HG02870 (cell line): ENCODE measurements around the gene LRRC23.

Experiments
- ATAC-seq: cut with Tn5 transposase; IDR thresholded peaks from one replicate; pipeline ENCODE4 v1.9.1; 2021; ENCODE audit warnings: mild to moderate bottlenecking, moderate library complexity; ENCODE audit not compliant: unreplicated experiment

Gene LRRC23

GRCh38 chr12:6923851-6924250 lies 19.2 kb downstream of the LRRC23 start:
- no peak for ATAC-seq

- ATAC-seq, result no peak
Observed at GRCh38 chr12:6925239-6925539, 20.6 kb downstream of the LRRC23 start.

- no peak for ATAC-seq
Observed at GRCh38 chr12:6925540-6926279, 21.1 kb downstream of the LRRC23 start.

GRCh38 chr12:6927379-6928021 lies 22.9 kb downstream of the LRRC23 start, which contains the start of gene ATN1:
Gene ATN1, plus strand, starts transcription at chr12:6927959. Its CDS starts 6,043 bp downstream, at chr12:6934002.
- no peak for ATAC-seq

- ATAC-seq, result no peak
Observed at GRCh38 chr12:6928022-6928702, 23.5 kb downstream of the LRRC23 start.

- ATAC-seq, result no peak
Observed at GRCh38 chr12:6928703-6929407, 24.2 kb downstream of the LRRC23 start.

- ATAC-seq, result no peak
Observed at GRCh38 chr12:6929466-6930452, 25.1 kb downstream of the LRRC23 start.

GRCh38 chr12:6932766-6933165 lies 28.1 kb downstream of the LRRC23 start:
- ATAC-seq, result no peak

- ATAC-seq, result no peak
Observed at GRCh38 chr12:6934110-6934509, 29.5 kb downstream of the LRRC23 start.

- ATAC-seq, result no peak
Observed at GRCh38 chr12:6935371-6936193, 31.0 kb downstream of the LRRC23 start.

GRCh38 chr12:6936194-6936635 lies 31.6 kb downstream of the LRRC23 start:
- no peak for ATAC-seq

- ATAC-seq, result no peak
Observed at GRCh38 chr12:6936636-6937480, 32.2 kb downstream of the LRRC23 start.

GRCh38 chr12:6937481-6938352 lies 33.1 kb downstream of the LRRC23 start:
- peak; percentile 89 for ATAC-seq

- no peak for ATAC-seq
Observed at GRCh38 chr12:6938353-6939190, 34.0 kb downstream of the LRRC23 start.

- no peak for ATAC-seq
Observed at GRCh38 chr12:6939191-6939540, 34.5 kb downstream of the LRRC23 start.

GRCh38 chr12:6941267-6941666 lies 36.6 kb downstream of the LRRC23 start:
- no peak for ATAC-seq

- ATAC-seq, result no peak
Observed at GRCh38 chr12:6941782-6942181, 37.2 kb downstream of the LRRC23 start.
